Embryonic facial prominence (tissue), 1 donor: ENCODE results near the gene MDFIC.
"Not testable (repeated sequence)": the region's sequence is repeated elsewhere in the genome, so short reads cannot be mapped to it uniquely, and the experiment has no call there.

Source experiments
- DNase-seq: peaks from one replicate; pipeline ENCODE4 v3.0.0-alpha.2; 2016; ENCODE audit errors: extremely low spot score

MDFIC gene

DNA sequence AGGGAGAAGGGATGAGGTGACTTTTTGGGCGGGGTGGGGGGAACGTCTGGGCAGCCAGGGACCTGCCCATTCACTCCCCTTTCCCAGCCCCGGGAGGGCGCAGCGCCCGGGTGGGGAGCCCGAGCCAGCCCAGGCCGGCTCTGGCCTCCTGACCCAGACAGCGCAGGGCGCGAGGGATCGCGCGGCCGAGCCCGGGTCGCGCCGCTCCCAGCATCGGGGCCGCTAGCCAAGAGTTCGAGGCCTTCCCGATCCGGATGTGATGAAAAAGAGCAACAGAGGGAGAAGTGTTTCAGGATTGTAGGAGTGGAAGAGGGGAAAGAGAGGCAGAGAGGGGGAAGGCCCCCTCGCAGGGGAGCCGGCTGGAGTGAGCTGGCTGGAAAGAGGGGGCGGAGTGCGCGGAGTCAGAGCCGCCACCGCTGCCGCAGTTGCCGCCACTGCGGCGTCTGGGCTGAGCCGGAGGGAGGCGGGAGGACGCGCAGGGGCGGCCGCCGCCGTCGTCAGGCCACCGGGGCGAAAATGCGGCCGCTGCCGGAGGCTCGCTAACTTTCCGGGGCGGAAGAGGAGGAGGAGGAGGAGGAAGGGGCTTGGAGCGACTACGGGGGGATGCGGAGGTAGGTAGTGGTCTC lies at the start of gene MDFIC:
TSS of gene MDFIC (plus strand) at position 69 of the 626 bp plus-strand sequence. CDS start 940 bp downstream, outside the sequence.
- peak; percentile 59 for DNase-seq

GRCh38 chr7:114874170-114874569 lies 47.7 kb upstream of the MDFIC start:
- DNase-seq, result no peak

GRCh38 chr7:114875186-114875585 lies 46.7 kb upstream of the MDFIC start:
- no peak for DNase-seq

DNA sequence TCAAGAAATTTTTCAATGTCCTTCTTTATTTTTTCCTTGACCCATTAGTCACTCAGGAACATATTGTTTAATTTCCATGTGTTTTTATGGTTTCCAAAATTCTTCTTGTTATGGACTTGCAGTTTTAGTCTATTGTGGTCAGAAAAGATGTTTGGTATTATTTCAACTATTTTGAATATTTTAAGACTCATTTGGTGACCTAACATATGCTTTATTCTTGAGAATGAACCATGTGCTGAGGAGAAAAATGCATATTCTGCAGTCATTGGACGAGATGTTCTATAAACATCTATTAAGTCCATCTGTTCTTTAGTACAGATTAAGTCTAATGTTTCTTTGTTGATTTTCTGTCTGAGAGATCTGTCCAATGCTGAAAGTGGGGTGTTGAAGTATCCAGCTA lies 42.3 kb upstream of the MDFIC start:
- DNase-seq, result no peak

DNA sequence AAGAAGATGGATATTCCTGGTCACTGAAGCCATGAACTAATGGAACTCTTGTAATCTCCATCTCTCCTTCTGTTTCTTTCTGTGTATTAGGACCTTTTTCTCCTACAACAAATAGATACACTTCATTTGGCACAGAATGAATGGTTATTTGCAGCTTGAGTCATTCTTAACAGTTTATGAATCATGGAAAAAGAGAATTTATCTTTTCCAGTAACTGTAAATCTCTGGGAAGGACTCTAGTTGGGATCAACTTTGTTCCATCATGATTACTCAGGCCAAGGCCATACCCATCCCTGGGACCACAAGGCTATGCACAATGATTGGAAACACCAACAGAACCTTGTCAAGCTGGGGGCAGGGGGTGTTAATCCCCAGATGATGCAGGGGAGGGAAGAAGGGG lies 36.1 kb upstream of the MDFIC start:
- DNase-seq, result no peak

GRCh38 chr7:114886241-114886640 lies 35.7 kb upstream of the MDFIC start:
- DNase-seq, result no peak

GRCh38 chr7:114889116-114889515 lies 32.8 kb upstream of the MDFIC start:
- not testable (repeated sequence) for DNase-seq

GRCh38 chr7:114889646-114890285 lies 32.1 kb upstream of the MDFIC start:
- no peak for DNase-seq

- DNase-seq, result no peak
Measured at GRCh38 chr7:114890561-114890960, 31.3 kb upstream of the MDFIC start.

DNA sequence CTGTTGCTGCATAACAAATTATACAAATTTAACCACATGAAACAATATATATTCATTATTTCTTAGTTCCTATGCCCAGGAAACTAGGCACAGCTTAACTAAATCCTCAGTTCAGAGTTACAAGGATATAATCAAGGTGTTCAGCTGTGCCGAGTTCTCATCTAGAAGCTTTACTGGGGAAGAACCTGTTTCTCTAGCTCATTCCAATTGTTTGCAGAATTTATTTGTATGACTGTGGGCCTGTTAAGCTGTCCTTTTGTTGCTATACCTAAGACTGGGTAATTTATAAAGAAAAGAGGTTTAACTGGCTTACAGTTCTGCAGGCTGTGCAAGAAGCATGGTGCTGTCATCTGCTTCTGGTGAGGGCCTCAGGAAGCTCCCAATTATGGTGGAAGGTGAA lies 21.8 kb upstream of the MDFIC start:
- DNase-seq, result no peak

DNA sequence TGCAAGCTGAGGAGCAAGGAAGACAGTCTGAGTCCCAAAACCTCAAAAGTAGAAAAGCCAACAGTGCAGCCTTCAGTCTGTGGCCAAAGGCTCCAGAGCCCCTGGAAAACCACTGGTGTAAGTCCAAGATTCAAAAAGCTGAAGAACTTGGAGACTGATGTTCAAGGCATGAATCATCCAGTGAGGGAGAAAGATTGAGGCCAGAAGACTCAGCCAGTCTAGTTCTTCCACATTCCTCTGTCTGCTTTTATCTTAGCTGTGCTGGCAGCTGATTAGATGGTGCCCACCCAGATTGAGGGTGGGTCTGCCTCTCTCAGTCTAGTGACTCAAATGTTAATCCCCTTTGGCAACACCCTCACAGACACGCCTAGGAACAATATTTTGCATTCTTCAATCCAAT lies 20.1 kb upstream of the MDFIC start:
- no peak for DNase-seq

- DNase-seq, result no peak
Measured at GRCh38 chr7:114903131-114903530, 18.8 kb upstream of the MDFIC start.

GRCh38 chr7:114910787-114911186 lies 11.1 kb upstream of the MDFIC start:
- no peak for DNase-seq

DNA sequence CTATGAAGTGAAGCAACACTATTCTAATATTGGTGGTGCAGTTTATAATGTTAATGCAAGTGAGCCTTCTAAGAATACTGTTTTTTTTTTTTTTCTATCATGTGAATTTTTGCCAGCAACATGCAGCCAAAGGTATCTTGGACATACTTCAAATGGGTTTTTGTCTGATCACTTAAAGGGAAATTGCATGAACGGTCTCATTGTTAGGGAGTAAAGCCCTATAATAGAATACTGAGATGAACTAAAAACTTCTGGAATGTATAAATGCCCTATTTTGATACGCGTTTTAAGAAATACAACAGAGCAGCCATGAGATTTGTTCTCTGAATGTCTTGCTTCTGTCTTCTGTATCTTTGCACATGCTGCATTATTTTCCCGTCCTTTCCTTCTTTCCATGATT lies 10.5 kb upstream of the MDFIC start:
- DNase-seq, result no peak

GRCh38 chr7:114916261-114916892 lies 5.5 kb upstream of the MDFIC start:
- no peak for DNase-seq

GRCh38 chr7:114917211-114917839 lies 4.6 kb upstream of the MDFIC start:
- no peak for DNase-seq

GRCh38 chr7:114919587-114919986 lies 2.3 kb upstream of the MDFIC start:
- DNase-seq, result no peak

DNA sequence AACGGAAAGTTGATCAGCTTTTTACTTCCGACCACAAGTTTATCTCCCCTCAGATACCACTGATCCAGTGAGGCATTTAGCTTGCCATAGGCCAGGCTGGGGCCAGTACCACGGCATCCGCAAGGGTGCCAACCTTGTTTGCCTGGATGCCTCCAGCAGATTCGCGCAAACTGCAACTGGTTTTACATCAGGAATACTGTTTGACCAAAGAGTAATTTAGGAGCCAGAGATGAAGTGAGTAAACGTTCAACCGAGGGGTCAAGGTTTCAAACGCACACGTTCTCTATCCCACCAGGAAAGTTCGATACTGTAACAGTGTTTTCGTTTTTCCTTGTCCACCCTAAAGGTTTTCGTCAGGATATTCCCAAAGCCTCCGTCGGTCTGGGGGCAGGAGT lies 266 bp upstream of the MDFIC start:
- DNase-seq, result no peak

- peak; percentile 50 for DNase-seq
Measured at GRCh38 chr7:114922652-114923402, 933 bp downstream of the MDFIC start.

GRCh38 chr7:114923403-114923713 lies 1.5 kb downstream of the MDFIC start:
- DNase-seq, result no peak

DNA sequence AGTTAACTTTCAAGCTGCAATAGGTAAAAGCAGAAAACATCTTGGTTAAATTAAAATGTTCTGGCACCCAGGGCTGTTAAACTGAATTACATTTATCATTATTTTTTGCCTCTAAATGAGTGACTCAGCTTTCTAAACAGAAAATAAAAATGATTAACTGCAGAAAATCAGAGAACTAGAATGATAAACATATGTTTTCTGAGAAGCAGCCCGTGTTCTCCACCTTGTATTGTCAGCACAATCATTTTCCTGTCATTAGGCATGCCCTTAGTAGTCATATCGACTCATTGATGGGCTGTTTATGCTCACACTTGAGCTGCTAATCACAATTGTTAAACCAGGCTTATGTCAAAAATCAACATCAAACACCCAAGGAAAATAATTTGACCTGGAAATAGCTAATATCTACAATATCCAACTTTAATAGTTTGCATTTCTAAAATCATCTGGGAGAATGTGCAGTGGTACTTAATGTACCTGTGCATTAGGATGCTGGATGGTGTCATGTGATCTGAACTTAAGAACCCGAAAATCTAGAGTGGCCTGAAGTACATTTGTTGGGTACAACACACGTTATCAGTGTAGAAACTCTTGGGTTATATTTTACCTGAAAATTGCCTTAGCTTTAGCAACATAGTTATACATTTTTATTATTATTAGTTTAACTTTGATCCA lies 2.3 kb downstream of the MDFIC start:
- no peak for DNase-seq

DNA sequence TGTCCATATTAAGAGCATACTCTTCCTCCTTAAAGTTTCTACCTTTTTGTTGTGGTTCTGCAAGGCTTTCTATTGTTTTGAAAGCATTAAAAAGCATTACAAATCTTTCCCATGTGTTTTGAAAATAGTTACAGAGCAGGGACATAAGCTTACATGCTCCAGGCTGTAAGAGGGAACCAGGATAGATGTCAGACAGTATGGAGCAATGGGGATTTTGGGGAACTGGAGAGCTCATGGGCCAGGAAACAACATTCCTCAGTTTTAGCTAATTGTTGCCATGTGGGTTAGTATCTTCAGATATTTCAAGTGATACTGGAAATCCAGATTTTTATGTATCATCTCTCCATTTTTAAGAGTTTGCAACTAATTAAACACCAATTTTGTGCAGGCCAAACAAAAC lies 3.5 kb downstream of the MDFIC start:
- DNase-seq, result no peak
